DMS153 treated with DMSO at 0.1 percent for 48 hours (cell line): ENCODE results near the gene RNF151.
"Not testable (repeated sequence)": the region's sequence is repeated elsewhere in the genome, so short reads cannot be mapped to it uniquely, and the experiment has no call there.

Source experiments
- DNase-seq: peaks from one replicate; lab custom pipeline; 2025; ENCODE audit not compliant: unreplicated experiment; lab: John Stamatoyannopoulos, UW

Gene RNF151

GRCh38 chr16:1966460-1966859 is at the start of gene RNF151:
TSS of gene RNF151 (plus strand) at chr16:1966856. CDS start at chr16:1966882, 26 bp downstream.
- no peak for DNase-seq

GRCh38 chr16:1917056-1917664 is 49.5 kb upstream of the RNF151 start:
- no peak for DNase-seq

GRCh38 chr16:1917665-1918350 is 48.8 kb upstream of the RNF151 start:
- DNase-seq = no peak

- DNase-seq = no peak
These were observed 48.0 kb upstream of the RNF151 start, which contains the start of gene HS3ST6 for GRCh38 chr16:1918351-1919326. TSS of gene HS3ST6 (minus strand) at chr16:1918415. CDS start at chr16:1918323, 92 bp downstream.

GRCh38 chr16:1919327-1919998 is 47.2 kb upstream of the RNF151 start:
- DNase-seq = no peak

GRCh38 chr16:1920122-1920521 is 46.5 kb upstream of the RNF151 start:
- not testable (repeated sequence) for DNase-seq

GRCh38 chr16:1920727-1921171 is 45.9 kb upstream of the RNF151 start:
- DNase-seq = no peak

- no peak for DNase-seq
These were observed 44.3 kb upstream of the RNF151 start for GRCh38 chr16:1922357-1922756.

GRCh38 chr16:1923299-1924034 is 43.2 kb upstream of the RNF151 start:
- DNase-seq = peak; percentile 43

- DNase-seq = no peak
These were observed 42.6 kb upstream of the RNF151 start for GRCh38 chr16:1924095-1924494.

GRCh38 chr16:1926271-1926670 is 40.4 kb upstream of the RNF151 start:
- DNase-seq = no peak

GRCh38 chr16:1929105-1929504 is 37.6 kb upstream of the RNF151 start:
- DNase-seq = peak; percentile 49

GRCh38 chr16:1929578-1930337 is 36.9 kb upstream of the RNF151 start:
- DNase-seq = peak; percentile 67

GRCh38 chr16:1930338-1930720 is 36.3 kb upstream of the RNF151 start:
- no peak for DNase-seq

GRCh38 chr16:1932050-1933028 is 34.3 kb upstream of the RNF151 start:
- DNase-seq = no peak

GRCh38 chr16:1933097-1933661 is 33.5 kb upstream of the RNF151 start:
- DNase-seq = no peak

- DNase-seq = no peak
These were observed 29.6 kb upstream of the RNF151 start for GRCh38 chr16:1936945-1937479.

GRCh38 chr16:1938316-1938715 is 28.3 kb upstream of the RNF151 start:
- DNase-seq = no peak
